HG03196 (cell line): ENCODE results near the gene PAIP2B.
"Not testable (repeated sequence)": the region's sequence is repeated elsewhere in the genome, so short reads cannot be mapped to it uniquely, and the experiment has no call there.

Experiments
- ATAC-seq: cut with Tn5 transposase; IDR thresholded peaks from one replicate; pipeline ENCODE4 v1.9.1; 2021; ENCODE audit not compliant: unreplicated experiment

PAIP2B gene

GRCh38 chr2:71220743-71221142 lies 6.2 kb downstream of the PAIP2B start:
- no peak for ATAC-seq

GRCh38 chr2:71216501-71216900 lies 10.4 kb downstream of the PAIP2B start:
- ATAC-seq = no peak

- no peak for ATAC-seq
Measured at GRCh38 chr2:71215447-71215846, 11.5 kb downstream of the PAIP2B start.

- no peak for ATAC-seq
Measured at GRCh38 chr2:71212336-71212735, 14.6 kb downstream of the PAIP2B start.

- no peak for ATAC-seq
Measured at GRCh38 chr2:71210292-71210691, 16.6 kb downstream of the PAIP2B start.

GRCh38 chr2:71208756-71209155 lies 18.1 kb downstream of the PAIP2B start:
- no peak for ATAC-seq

GRCh38 chr2:71207601-71208000 lies 19.3 kb downstream of the PAIP2B start:
- no peak for ATAC-seq

- ATAC-seq = no peak
Measured at GRCh38 chr2:71206271-71206670, 20.6 kb downstream of the PAIP2B start.

- no peak for ATAC-seq
Measured at GRCh38 chr2:71191570-71191943, 35.3 kb downstream of the PAIP2B start.

- no peak for ATAC-seq
Measured at GRCh38 chr2:71190656-71191569, 36.0 kb downstream of the PAIP2B start.

- ATAC-seq = no peak
Measured at GRCh38 chr2:71187589-71187988, 39.3 kb downstream of the PAIP2B start.

- ATAC-seq = no peak
Measured at GRCh38 chr2:71186973-71187372, 39.9 kb downstream of the PAIP2B start.

- not testable (repeated sequence) for ATAC-seq
Measured at GRCh38 chr2:71183306-71184115, 43.4 kb downstream of the PAIP2B start.

GRCh38 chr2:71181316-71181715 lies 45.6 kb downstream of the PAIP2B start:
- ATAC-seq = no peak

- ATAC-seq = not testable (repeated sequence)
Measured at GRCh38 chr2:71178836-71179235, 48.1 kb downstream of the PAIP2B start.

GRCh38 chr2:71174207-71174606 lies 52.7 kb downstream of the PAIP2B start:
- no peak for ATAC-seq

GRCh38 chr2:71173096-71173495 lies 53.8 kb downstream of the PAIP2B start:
- ATAC-seq = no peak

- ATAC-seq = no peak
Measured at GRCh38 chr2:71166812-71167211, 60.1 kb downstream of the PAIP2B start.

- ATAC-seq = no peak
Measured at GRCh38 chr2:71157124-71157793, 69.6 kb downstream of the PAIP2B start.

GRCh38 chr2:71156573-71156972 lies 70.3 kb downstream of the PAIP2B start:
- ATAC-seq = no peak

- no peak for ATAC-seq
Measured at GRCh38 chr2:71155846-71156245, 71.1 kb downstream of the PAIP2B start.
